HG02973 (cell line): ENCODE measurements around the gene OVOL3.
A peak's percentile ranks its signal among the peaks of the same experiment; 100 is the strongest.
"Not testable (repeated sequence)": the region's sequence is repeated elsewhere in the genome, so short reads cannot be mapped to it uniquely, and the experiment has no call there.

Experiments
- ATAC-seq: cut with Tn5 transposase; IDR thresholded peaks from one replicate; pipeline ENCODE4 v1.9.1; 2021; ENCODE audit warnings: moderate library complexity; ENCODE audit not compliant: unreplicated experiment

OVOL3 gene

DNA sequence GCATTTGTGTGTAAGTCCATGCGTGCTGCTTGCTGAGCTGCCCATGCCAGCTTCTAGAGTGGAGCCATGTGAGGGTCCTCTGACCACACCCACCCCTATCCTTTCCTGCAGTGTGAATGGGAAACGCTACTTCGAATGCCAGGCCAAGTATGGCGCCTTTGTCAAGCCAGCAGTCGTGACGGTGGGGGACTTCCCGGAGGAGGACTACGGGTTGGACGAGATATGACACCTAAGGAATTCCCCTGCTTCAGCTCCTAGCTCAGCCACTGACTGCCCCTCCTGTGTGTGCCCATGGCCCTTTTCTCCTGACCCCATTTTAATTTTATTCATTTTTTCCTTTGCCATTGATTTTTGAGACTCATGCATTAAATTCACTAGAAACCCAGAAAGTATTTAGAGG is 14.6 kb downstream of the OVOL3 start:
- ATAC-seq, result no peak

DNA sequence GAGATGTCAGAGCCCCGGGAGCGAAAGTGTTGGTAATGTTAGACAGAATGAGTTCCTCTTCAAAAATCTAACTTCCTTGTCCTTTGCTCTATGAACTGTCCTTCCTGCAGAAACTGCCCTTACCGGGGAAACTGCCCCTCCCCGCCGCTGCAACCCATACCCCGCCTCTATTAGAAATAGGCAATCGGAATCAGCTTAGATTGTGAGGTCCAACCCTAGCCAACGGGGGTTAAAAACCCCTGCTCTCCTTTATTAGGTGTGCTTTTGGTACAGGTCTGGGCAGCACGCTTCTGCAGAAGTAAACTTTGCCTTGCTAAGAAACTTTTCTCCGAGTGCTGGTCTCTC is 17.4 kb downstream of the OVOL3 start:
- ATAC-seq, result no peak

DNA sequence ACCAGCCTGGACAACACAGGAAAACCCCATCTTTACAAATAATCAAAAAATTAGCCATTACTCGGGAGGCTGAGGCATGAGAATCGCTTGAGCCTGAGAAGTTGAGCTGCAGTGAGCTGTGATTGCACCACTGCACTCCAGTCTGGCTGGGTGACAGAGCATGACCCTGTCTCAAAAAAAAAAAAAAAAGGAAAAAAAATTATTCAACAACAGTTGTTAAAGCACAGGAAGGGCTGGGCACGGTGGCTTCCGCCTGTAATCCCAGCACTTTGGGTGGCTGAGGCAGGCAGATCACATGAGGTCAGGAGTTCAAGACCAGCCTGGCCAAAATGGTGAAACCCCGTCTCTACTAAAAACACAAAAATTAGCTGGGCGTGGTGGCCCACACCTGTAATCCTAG is 20.3 kb downstream of the OVOL3 start:
- ATAC-seq, result not testable (repeated sequence)

DNA sequence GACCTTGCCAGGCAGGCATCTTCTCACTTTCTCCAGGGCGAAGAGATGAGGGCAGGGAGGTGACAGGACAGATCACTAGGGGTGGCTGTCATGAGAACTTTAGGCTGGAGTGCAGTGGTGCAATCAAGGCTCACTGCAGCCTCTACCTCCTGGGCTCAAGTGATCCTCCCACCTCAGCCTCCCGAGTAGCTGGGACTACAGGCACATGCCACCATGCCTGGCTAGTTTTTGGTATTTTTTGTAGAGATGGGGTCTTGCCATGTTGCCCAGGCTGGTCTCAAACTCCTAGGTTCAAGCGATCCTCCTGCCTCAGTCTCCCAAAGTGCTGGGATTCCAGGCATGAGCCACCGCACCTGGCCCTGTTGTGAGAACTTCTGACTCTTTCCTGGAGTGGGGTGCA is 23.9 kb downstream of the OVOL3 start:
- ATAC-seq, result not testable (repeated sequence)

DNA sequence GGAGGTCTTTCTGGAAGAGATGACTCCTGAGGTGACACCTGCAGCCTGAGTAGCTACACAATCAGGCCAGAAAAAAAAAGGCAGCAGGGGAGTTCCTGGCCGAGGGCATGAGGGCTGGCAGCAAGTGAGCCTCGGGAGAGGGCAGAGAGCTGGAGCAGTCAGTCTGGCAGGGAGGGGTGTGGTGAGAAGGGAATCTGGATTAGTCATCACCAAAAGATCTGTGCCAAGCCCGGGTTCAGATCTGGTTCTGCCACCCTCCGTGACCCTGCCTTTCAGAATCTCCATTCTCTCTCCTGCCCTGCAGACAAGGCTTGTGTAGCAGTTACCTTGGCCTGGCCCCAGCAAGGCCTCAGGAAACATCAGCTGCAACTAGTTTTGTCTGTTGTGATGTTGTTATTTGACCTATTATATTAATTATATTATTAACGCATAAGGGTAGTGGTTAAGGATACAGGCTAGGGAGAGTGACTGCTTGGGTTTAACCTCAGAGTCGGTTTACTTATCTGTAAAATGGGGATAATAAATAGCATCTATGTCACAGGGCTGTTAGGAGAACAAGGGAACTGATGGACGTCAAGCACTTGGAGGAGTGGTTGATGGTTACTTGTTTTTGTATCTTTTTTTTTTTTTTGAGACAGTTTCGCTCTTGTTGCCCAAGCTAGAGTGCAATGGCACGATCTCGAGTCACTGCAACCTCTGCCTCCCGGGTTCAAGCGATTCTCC is 26.2 kb downstream of the OVOL3 start:
- no peak for ATAC-seq

DNA sequence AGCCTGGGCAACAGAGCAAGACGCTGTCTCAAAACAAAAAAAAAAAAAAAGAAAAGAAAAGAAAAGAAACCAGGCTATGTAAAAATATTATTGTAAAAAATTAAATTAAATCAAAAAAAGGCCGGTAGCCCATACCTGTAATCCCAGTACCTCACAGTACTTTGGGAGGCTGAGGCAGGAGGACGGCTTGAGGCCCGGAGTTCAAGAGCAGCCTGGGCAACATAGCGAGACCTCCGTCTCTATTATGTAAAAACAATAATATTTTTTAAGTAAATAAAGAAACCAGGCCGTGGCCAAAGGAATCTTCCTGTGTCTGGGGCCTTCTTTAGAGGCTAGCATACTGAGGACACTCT is 28.2 kb downstream of the OVOL3 start:
- no peak for ATAC-seq

DNA sequence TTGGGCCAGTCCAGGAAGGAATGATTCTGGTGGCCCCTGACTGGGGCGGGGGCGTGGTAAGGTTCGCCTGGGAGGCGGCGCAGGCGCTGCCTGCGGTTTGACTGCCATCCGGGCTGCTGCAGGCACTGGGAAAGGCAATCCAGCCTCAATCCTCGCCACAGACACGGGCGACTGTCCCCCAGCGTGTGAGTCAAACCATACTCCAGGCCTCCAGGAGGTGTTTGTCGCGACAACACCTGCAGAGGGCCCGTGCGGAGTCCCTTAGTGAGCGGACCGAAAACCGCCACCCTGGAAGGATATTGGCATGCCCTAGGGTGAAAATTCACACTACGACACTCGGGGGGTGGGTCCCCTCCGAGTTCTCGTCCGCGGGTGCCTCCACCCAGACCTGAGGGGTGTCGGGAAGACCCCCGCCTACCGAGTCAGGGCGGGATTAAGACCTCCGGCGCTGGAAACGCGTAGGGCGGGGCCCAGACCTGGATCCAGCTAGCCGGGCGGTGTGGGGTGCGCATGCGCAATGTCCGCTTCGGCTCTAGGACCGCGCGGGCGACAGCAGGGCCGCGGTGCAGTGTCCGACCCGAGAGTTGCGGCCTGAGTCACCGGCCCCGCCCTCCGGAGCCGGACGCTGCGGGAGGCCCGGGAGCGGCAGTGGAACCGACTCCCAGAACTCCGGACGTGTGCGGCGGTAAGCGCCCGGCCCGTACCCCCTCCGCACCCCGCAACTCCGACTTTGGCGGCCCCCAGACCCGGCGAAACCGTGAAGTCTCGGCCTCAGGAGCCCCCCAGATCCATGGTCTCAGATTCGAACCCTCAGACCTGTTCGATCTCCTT is 28.7 kb downstream of the OVOL3 start, which contains the start of gene CAPNS1:
CAPNS1 (plus strand) TSS at position 594 of the 831 bp plus-strand sequence. CDS start 946 bp downstream, outside the sequence.
- peak; percentile 70 for ATAC-seq

DNA sequence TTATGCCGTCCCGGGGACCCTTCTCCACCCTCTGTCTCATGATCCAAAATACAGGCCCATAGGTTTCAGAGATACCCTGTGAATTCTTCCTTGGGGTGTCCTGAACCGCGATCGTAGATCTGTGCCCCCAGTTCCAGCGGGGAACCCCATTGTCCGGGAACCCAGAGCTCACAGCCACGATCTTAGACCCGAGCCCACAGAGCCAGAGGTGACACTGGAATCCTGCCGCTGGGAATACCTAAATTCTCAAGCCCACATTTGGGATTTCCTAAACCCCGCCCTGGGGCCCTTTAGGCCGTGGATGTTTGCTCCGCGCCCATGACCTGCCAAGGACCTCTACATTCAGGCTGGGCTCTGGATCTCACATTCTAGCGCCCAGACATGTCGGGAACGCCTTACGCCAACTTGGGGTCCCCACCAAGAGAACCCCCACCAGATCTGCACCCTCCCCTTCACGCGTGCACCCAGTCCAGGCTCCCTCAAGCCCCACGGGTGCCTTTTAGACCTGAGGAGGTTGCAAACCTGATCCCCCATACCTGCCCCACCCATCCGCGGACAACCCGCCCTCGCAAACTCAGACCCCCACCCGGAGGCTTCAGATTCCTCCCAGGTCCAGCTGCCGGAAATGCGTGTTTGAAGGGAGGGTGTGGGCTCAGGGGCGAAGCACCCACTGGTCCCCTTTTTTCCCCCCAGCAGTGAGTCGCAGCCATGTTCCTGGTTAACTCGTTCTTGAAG is 29.5 kb downstream of the OVOL3 start:
- ATAC-seq, result no peak

DNA sequence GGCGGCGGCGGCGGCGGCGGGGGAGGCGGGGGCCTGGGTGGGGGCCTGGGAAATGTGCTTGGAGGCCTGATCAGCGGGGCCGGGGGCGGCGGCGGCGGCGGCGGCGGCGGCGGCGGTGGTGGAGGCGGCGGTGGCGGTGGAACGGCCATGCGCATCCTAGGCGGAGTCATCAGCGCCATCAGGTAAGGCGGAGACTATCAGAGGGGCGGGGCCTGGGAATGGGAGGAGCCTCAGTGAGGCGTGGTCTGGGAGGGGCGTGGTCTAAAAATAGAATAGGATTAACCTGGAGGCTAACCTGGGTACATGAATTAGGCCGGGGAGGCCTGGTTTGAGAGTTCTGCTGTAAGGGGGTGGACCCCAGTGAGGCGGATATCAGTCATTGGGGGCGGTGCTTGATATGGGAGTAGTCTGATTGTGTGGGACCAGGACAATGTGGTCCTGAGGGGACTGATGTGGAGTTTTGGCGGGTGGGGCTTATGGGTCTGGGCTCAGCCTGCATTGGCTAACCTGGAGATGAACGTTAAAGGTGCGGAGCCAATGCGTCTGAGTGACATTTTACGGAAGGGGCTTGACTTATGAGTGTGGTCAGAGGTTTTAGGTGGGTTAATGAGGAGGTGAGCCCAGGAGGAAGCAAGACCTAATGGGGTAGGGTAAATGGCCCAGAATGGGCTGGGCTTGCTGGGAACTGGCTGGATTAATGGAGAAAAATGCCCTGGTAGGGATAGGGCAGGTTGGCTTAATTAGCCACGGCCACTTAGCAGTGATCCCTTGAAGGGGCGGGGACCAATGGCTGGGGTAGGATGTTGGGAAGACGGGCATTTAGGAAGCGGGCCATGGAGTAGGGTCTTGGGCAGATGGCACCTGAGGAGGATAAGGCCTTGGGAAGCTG is 30.3 kb downstream of the OVOL3 start:
- no peak for ATAC-seq

DNA sequence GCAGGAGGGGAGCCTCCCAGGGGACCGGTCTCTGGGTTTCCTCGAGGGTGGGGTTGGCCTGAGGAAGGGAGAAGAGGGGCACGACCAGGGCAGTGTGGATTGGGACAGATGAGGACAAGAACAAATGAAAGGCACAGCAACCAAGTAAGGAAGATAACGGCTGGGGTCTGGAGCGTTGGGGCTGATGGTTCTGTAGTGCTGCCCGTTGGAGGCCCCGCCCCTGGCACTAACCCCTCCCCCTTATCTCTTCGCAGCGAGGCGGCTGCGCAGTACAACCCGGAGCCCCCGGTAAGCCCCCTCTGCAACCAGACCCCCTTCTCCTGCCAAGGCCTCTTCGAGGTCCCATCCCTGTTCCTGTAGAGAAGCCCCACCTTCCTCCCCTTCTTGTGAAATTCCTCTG is 31.1 kb downstream of the OVOL3 start:
- no peak for ATAC-seq

DNA sequence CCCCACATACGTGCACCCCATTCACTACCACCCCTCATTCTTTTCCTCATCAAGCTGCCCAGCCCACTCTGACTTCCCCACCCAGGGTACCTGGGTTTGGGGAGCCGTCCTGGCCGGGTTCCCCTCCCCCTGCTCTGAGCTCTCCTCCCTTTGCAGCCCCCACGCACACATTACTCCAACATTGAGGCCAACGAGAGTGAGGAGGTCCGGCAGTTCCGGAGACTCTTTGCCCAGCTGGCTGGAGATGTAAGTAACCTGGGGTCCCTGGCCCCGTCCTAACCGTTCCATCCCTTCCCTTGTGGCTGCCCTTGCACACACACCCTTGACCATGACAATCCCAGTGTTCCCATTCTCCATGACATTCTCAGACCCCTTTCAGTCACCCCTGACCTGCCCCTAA is 31.6 kb downstream of the OVOL3 start:
- ATAC-seq, result no peak

DNA sequence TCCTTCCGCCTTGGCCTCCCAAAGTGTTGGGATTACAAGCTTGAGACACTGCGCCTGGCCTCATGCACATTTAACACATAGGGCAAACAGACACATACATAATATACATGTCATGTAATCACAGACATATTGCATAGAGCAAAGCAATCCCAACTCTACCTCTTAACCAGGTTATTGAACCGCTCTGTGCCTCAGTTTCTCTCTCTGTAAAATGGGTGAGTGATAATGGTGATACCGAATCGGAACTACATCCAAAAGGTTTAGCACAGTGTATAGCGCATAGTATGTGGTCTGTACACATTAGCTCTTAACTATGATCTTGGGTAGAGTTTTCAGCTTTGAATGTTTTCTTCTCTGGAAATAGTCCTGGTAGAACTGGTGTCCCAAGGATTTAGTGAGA is 33.7 kb downstream of the OVOL3 start:
- ATAC-seq, result no peak

DNA sequence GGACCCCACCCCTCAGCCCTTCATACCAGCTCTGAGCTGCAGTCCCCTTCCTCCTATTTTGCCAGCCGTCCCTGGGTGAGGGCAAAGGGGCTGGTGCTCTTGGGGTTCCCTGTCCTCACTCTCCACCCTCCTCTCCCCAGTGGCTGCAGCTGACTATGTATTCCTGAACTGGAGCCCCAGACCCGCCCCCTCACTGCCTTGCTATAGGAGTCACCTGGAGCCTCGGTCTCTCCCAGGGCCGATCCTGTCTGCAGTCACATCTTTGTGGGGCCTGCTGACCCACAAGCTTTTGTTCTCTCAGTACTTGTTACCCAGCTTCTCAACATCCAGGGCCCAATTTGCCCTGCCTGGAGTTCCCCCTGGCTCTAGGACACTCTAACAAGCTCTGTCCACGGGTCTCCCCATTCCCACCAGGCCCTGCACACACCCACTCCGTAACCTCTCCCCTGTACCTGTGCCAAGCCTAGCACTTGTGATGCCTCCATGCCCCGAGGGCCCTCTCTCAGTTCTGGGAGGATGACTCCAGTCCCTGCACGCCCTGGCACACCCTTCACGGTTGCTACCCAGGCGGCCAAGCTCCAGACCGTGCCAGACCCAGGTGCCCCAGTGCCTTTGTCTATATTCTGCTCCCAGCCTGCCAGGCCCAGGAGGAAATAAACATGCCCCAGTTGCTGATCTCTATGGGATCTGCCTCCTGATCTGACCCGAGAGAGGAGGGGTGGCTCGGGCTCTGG is 38.9 kb downstream of the OVOL3 start:
- ATAC-seq, result no peak

DNA sequence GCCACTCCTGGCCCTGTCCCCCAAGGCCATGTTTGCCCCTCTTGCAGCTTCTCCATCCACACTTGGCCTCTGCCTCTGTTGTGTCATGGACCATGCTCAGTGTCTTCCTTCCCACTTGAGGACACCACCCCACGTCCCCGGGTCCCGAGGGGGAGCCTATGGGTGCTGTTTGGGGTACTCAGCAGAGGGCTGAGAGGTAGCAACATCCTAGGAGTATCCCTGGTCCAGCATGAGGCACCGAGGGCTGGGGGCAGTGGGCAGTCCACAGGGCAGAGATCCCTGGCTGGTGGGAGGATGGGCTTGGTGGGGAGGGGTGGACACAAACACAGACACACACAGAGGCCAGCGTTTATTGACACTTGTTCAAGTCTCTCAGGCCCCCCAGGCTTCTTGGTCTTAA is 39.6 kb downstream of the OVOL3 start:
- no peak for ATAC-seq

DNA sequence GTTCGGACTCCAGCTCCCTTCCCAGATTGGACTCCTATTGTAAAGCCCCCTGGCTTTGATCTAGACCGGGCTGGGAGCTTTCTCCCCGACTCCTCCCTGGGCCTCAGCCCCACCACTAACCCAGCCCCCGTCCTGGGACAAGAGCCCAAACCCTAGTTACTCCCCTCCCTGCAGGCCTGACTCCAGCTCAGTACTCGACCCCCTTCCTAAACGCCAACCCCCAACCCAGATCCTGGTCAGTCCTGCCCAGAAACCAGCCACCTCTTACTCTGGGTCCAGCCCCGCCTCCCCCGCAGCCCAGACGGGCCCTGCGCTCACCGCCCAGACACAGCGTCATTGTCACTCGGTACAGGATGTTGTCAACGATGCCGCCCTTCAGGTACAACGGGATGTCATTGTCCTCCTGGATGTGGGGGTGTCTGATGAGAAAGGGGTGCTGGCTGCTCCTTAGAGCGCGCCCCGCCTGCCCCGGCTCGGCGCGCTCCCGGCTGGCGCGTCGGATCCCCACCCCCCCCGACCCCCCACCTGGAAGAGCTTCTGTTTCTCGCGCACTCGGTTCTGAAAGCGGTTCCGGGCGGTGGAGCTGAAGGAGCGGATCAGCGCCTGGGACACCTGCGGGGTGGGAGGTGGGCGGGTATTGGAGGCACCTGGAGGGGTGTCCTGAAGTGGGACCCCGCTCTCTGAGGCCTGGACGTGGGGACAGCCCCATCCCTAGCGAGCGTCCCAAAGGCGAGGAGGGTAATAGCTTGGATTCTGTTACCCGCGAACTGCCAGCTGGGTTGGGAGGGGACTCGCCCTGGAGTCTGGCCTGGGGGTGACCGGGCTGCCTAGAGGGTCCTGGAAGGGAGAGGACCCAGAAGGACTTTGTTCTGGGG is 40.4 kb downstream of the OVOL3 start:
- no peak for ATAC-seq

DNA sequence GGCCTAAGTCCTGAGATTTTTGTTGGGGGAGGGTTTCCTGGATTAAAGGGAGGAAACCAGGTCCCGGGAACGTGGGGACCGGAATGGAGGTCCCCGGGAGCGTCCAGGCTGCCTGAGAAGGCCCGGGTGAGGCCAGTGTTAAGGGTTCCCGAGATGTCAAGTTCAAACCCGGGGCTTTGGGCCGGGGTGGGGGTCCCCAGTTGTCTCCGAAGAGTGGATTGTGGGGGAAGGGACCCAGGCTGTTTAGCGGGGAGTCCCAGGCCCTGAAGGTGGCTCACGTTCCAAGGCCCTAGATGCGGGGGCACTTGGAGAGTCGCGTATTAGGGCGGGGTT is 41.0 kb downstream of the OVOL3 start:
- no peak for ATAC-seq

DNA sequence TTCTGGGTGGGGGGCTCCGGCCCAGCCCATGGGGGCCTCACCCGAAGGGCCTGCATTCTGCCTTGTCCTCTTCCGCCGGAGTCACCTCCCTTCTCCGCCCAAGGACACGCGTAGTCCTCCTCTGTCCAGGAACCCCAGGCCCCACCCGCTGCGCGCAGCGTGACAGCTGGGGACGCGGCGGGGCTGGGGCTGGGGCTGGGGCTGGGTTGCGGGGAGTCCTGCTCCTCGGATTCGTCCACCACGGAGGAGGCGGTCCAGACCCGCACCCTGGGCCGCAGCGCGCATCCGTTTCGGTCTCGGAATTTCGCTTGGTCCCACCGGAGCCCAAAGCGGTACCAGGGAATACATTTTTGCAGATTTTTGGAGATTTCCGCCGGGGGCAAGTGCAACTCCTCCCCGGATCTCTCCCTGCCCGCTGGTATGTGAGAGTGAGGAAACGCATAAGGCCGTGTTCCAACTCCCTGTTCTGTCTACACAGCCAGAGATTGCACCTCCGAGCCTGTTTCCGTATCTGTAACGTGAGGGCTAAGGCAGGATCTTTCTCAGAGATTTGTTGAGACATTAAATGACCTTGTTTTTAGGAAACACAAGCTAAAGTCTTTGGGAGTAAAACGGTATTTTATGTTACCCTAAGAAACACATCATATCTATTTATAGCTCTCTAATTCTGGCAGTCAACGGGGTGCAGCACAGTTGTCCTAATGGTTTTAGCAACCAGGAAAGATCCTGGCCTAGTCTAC is 41.6 kb downstream of the OVOL3 start, which contains the start of gene COX7A1:
COX7A1 (minus strand) TSS at position 96 of the 740 bp plus-strand sequence; CDS start at position 56, 40 bp downstream.
- ATAC-seq, result no peak

DNA sequence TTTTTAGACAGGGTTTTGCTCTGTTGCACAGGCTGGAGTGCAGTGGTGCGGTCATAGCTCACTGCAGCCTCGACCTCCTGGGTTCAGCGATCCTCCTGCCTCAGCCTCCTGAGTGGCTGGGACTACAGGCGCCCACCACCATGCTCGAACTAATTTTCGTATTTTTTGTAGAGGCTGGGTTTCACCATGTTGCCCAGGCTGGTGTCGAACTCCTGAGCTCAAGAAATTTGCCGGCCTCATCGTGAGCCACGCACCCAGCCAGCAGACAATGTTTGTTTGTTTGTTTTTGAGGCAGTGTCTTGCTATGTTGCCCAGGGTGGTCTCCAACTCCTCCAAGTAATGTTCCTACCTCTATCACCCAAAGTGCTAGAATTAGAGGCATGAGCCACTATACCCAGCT is 42.2 kb downstream of the OVOL3 start:
- ATAC-seq, result no peak
